ENCODE measurements around the gene EML4.

DNA sequence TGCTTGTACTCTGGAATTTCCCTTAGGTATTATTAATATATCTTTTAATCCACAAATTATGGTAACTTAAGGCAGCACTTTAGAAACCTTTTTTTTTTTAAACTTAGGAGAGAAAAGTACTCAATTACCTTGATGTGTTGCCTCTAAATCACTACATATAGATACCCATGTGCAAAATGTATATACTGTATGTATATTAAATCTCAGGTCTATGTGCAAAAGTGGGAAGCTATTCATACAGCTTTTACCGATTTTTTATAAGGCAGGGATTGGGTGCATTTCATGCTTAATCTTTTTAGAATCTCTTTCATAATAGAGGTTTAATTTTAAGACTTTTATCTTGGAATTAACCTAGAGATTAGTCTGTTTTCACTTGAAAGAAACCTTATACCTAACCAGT lies 3.4 kb downstream of the EML4 start:
- TF ChIP-seq, protein P1, sequence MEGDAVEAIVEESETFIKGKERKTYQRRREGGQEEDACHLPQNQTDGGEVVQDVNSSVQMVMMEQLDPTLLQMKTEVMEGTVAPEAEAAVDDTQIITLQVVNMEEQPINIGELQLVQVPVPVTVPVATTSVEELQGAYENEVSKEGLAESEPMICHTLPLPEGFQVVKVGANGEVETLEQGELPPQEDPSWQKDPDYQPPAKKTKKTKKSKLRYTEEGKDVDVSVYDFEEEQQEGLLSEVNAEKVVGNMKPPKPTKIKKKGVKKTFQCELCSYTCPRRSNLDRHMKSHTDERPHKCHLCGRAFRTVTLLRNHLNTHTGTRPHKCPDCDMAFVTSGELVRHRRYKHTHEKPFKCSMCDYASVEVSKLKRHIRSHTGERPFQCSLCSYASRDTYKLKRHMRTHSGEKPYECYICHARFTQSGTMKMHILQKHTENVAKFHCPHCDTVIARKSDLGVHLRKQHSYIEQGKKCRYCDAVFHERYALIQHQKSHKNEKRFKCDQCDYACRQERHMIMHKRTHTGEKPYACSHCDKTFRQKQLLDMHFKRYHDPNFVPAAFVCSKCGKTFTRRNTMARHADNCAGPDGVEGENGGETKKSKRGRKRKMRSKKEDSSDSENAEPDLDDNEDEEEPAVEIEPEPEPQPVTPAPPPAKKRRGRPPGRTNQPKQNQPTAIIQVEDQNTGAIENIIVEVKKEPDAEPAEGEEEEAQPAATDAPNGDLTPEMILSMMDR (IDR thresholded peaks at IDR 0.05): no peak
- TF ChIP-seq POLR2A (IDR thresholded peaks at IDR 0.05): no peak

Data from adrenal gland (tissue), 5 donors.